ENCODE results near the gene CSNK1G1. TPM values are rescaled to one million over a fixed set of nuclear protein-coding genes. Genes with fewer than 3 reads are reported as not detected.
A peak's percentile ranks its signal among the peaks of the same experiment; 100 is the strongest.

Gene CSNK1G1
- total RNA-seq, 1 donor from 2014 or later = 19.8 TPM

DNA sequence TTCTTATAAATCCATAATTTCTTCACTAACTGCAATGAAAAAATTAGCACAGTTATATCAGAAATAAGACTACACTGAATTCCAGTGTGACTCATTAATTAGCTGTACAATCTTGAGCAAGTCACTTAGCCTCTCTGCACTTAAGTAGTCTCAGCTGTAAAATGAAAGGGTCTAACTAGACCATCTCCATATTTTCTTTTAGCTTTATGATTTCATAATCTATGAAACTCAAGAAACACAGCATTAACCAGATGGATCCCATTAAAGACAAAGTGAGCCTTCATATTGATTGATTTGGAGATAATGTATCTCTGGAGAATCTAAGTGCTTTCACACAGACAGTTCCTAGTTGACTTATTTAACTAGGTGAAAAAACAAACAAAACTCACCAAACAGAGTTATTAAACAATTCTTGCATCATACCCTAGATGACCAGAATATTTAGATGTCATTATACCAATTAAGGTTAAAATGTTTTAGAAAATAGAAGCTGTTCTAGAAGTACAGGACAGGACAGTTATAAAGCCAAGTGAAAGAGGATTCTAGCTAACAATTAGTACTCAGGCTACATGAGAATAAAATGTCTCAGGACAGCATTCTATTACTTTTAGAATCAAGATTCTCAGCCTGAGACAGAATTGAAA is 11.2 kb downstream of the CSNK1G1 start:
- no peak for DNase-seq
- intact Hi-C loops (cut with DNase I) = no loop called here
- no peaks in the 10 kb centered on the region for H3K9me3 ChIP-seq
- H3K27me3 ChIP-seq (ENCODE audit: low read depth) = no peaks in the 10 kb centered on the region
- peak in 1 of 2 donors; percentile 57 for ATAC-seq
- H3K27ac ChIP-seq = no peak overlapping the region
- no peak overlapping the region for H3K4me3 ChIP-seq
- TF ChIP-seq, protein P1, sequence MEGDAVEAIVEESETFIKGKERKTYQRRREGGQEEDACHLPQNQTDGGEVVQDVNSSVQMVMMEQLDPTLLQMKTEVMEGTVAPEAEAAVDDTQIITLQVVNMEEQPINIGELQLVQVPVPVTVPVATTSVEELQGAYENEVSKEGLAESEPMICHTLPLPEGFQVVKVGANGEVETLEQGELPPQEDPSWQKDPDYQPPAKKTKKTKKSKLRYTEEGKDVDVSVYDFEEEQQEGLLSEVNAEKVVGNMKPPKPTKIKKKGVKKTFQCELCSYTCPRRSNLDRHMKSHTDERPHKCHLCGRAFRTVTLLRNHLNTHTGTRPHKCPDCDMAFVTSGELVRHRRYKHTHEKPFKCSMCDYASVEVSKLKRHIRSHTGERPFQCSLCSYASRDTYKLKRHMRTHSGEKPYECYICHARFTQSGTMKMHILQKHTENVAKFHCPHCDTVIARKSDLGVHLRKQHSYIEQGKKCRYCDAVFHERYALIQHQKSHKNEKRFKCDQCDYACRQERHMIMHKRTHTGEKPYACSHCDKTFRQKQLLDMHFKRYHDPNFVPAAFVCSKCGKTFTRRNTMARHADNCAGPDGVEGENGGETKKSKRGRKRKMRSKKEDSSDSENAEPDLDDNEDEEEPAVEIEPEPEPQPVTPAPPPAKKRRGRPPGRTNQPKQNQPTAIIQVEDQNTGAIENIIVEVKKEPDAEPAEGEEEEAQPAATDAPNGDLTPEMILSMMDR (IDR thresholded peaks at IDR 0.05) = no peak
- peaks cover 12% of the 10 kb centered on the region for H3K4me1 ChIP-seq
- peaks cover 26% of the 10 kb centered on the region for H3K36me3 ChIP-seq

DNA sequence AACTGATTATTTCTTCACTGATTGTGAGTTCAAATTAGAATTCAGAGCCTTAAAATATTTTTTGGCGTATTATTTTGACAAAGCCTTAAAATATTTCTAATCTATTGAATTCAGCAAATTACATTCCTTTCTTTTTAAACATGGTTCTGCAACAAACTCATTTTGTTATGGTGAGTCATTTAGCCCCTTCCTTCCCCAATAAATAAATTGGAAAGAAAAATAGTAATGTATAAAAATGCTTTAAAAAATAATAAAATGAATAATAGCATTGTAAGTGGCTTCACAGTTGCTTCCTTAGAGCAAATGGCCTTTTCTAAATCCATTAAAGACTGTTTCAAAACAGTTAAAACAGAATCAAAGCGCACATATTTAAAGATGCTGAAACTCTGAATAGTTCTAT is 12.1 kb downstream of the CSNK1G1 start:
- ATAC-seq = no peak

DNA sequence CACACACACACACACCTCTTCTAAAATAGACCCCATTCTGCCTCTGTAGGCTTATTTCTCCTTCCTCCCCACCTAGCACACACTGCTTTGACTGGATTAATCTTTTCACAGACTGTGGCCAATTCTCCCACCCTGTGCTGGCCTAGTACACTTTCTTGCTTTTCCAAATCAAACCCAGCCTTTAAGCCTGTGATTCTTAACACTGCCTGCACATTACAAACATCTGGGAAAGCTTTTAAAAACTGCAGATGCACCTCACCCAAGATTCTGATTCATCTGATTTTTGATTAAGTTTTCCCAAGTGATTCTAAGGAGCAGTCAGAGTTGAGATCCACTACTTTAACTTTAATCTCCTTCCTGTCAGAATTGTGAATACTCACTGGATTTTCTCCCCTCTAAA is 12.8 kb downstream of the CSNK1G1 start:
- TF ChIP-seq, protein P1 (IDR thresholded peaks at IDR 0.05) = no peak
- DNase-seq = no peak
- Histone ChIP-seq H3K4me3 (no peak overlapping the region), H3K36me3 (peaks cover 22% of the 10 kb centered on the region), H3K27me3 (ENCODE audit: low read depth) (no peaks in the 10 kb centered on the region), H3K27ac (no peak overlapping the region), H3K9me3 (no peaks in the 10 kb centered on the region), H3K4me1 (peaks cover 12% of the 10 kb centered on the region)
- no peak for ATAC-seq
- intact Hi-C loops (cut with DNase I) = no loop called here

More for the DNA sequence above, 12.1 kb downstream of the CSNK1G1 start:
- Histone ChIP-seq H3K9me3 (no peaks in the 10 kb centered on the region), H3K36me3 (peaks cover 26% of the 10 kb centered on the region), H3K4me1 (peaks cover 12% of the 10 kb centered on the region), H3K4me3 (no peak overlapping the region), H3K27me3 (ENCODE audit: low read depth) (no peaks in the 10 kb centered on the region), H3K27ac (no peak overlapping the region)
- TF ChIP-seq, protein P1 (IDR thresholded peaks at IDR 0.05) = no peak
- intact Hi-C loops (cut with DNase I) = no loop called here
- DNase-seq = no peak

DNA sequence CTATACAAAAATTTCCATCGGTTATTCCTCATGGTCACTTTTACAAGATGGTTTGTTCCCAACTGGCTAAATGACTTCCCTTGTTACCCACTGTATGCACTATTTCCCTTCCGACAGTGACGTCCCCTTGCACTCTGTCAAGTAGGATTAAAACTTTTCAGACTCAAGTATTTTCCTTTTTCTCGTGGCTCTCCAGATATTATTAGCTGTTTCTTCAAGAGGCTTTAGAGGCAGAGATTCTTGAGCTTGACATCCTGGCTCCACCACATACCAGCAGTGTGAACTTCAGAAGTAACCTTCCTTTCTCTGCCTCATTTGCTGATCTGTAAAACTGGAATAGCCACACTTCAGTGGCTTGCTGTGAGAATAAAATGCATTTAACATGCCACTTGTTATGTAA is 14.0 kb downstream of the CSNK1G1 start:
- intact Hi-C loops (cut with DNase I) = no loop called here
- peaks cover 18% of the 10 kb centered on the region for H3K4me1 ChIP-seq
- H3K27ac ChIP-seq = no peak overlapping the region
- ATAC-seq = peak; percentile 80 to 86
- DNase-seq = no peak
- TF ChIP-seq, protein P1 (IDR thresholded peaks at IDR 0.05) = no peak
- H3K27me3 ChIP-seq (ENCODE audit: low read depth) = no peaks in the 10 kb centered on the region
- no peaks in the 10 kb centered on the region for H3K9me3 ChIP-seq
- no peak overlapping the region for H3K4me3 ChIP-seq
- peaks cover 11% of the 10 kb centered on the region for H3K36me3 ChIP-seq

DNA sequence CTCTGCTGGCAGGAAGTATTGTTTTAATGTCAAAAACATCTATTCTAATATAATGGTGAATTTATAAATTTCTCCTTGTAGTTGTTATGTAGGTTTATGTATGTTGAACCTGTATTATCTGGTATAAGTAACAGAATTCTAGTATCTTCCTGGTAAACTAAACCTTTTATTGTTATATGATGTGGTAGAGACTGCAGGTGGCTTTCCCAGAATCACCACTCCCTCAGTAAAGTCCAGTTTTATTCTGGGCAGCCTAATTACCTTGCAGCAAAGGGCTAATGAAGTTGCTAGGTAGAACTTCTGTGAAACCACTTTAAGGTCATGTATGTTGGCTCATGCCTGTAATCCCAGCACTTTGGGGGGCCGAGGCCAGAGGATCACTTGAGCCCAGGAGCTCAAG is 15.6 kb downstream of the CSNK1G1 start:
- TF ChIP-seq, protein P1 (IDR thresholded peaks at IDR 0.05) = no peak
- intact Hi-C loops (cut with DNase I) = no loop called here
- Histone ChIP-seq H3K27ac (no peak overlapping the region), H3K4me3 (no peak overlapping the region), H3K36me3 (peaks cover 11% of the 10 kb centered on the region), H3K27me3 (ENCODE audit: low read depth) (no peaks in the 10 kb centered on the region), H3K4me1 (peaks cover 17% of the 10 kb centered on the region), H3K9me3 (no peaks in the 10 kb centered on the region)
- ATAC-seq (no peak), DNase-seq (no peak)
